ENCODE results near the gene SEMA6B.

The SEMA6B gene

GRCh38 chr19:4586691-4587090, 27.2 kb upstream of the SEMA6B start:
- DNase-seq: no peak

GRCh38 chr19:4586245-4586644, 26.8 kb upstream of the SEMA6B start:
- no peak for DNase-seq

GRCh38 chr19:4585556-4585955, 26.1 kb upstream of the SEMA6B start:
- no peak for DNase-seq

GRCh38 chr19:4584670-4585460, 25.4 kb upstream of the SEMA6B start:
- no peak for DNase-seq

GRCh38 chr19:4583961-4584669, 24.6 kb upstream of the SEMA6B start:
- no peak for DNase-seq

- no peak for DNase-seq
These were observed 23.7 kb upstream of the SEMA6B start for GRCh38 chr19:4582980-4583842.

- peak; percentile 31 for DNase-seq
These were observed 22.4 kb upstream of the SEMA6B start for GRCh38 chr19:4581666-4582553.

- no peak for DNase-seq
These were observed 21.6 kb upstream of the SEMA6B start for GRCh38 chr19:4580961-4581665.

- DNase-seq: no peak
These were observed 20.8 kb upstream of the SEMA6B start for GRCh38 chr19:4580021-4580901.

- no peak for DNase-seq
These were observed 19.9 kb upstream of the SEMA6B start for GRCh38 chr19:4579389-4579788.

- no peak for DNase-seq
These were observed 19.2 kb upstream of the SEMA6B start for GRCh38 chr19:4578552-4579248.

GRCh38 chr19:4577020-4577782, 17.7 kb upstream of the SEMA6B start:
- DNase-seq: no peak

- peak; percentile 74 for DNase-seq
These were observed 16.8 kb upstream of the SEMA6B start for GRCh38 chr19:4576016-4576933.

- DNase-seq: no peak
These were observed 16.0 kb upstream of the SEMA6B start for GRCh38 chr19:4575267-4576015.

GRCh38 chr19:4573682-4574081, 14.2 kb upstream of the SEMA6B start:
- no peak for DNase-seq

GRCh38 chr19:4571305-4571917, 11.9 kb upstream of the SEMA6B start:
- DNase-seq: no peak

GRCh38 chr19:4570916-4571304, 11.4 kb upstream of the SEMA6B start:
- no peak for DNase-seq

All from activated T-cell treated with anti-CD3 and anti-CD28 coated beads, Interleukin-2, amount 50 U/mL, for 1 hour (primary cell).